GM13977 (cell line): ENCODE measurements around the gene HLF.

Source experiments
- DNase-seq: peaks from one replicate; pipeline ENCODE4 v3.0.0; 2012; ENCODE audit warnings: low spot score
- CTCF ChIP-seq: IDR thresholded peaks from 2 replicates; pipeline ENCODE4 v1.5.1; 2012; ENCODE audit warnings: mild to moderate bottlenecking, control low read depth; ENCODE audit not compliant: insufficient read depth; ENCODE audit errors: extremely low read depth, missing control alignments
- in situ Hi-C: fragments of 300-500 bp; cut with MboI; formaldehyde crosslinking; loops from one replicate; pipeline ENCODE4 v1.12.0; 2022; ENCODE audit warnings: low sequenced_read_pairs, low pct_unique_long_range_greater_than_20kb, mixed read lengths, inconsistent platforms; ENCODE audit not compliant: unreplicated experiment

Gene HLF

GRCh38 chr17:55354941-55355340, 90.2 kb downstream of the HLF start:
- TF ChIP-seq CTCF, result no peak
- no peak for DNase-seq
- in situ Hi-C loops, result loop anchor here (10.0 kb wide), 1 partner anchor 160 kb away; the partner anchor contains the start of gene SMIM36

- in situ Hi-C loops, result loop anchor here (10.0 kb wide), 1 partner anchor 158 kb away; the partner anchor contains the start of gene SMIM36
- peak; percentile 84 for TF ChIP-seq CTCF
- DNase-seq, result peak; percentile 74
These were observed 91.9 kb downstream of the HLF start for GRCh38 chr17:55356434-55357328.

GRCh38 chr17:55360971-55361370, 96.2 kb downstream of the HLF start:
- in situ Hi-C loops, result no loop called here
- no peak for TF ChIP-seq CTCF
- no peak for DNase-seq

- no peak for TF ChIP-seq CTCF
- in situ Hi-C loops, result no loop called here
- no peak for DNase-seq
These were observed 98.3 kb downstream of the HLF start for GRCh38 chr17:55363033-55363432.

GRCh38 chr17:55366020-55366481, 101.3 kb downstream of the HLF start:
- no peak for DNase-seq
- in situ Hi-C loops, result no loop called here
- no peak for TF ChIP-seq CTCF

GRCh38 chr17:55368706-55369105, 103.9 kb downstream of the HLF start:
- in situ Hi-C loops, result no loop called here

More at GRCh38 chr17:55368706-55369105, 103.9 kb downstream of the HLF start:
- TF ChIP-seq CTCF, result no peak
- DNase-seq, result no peak
